ENCODE measurements around the gene SUFU. TPM values are rescaled to one million over a fixed set of nuclear protein-coding genes. Genes with fewer than 3 reads are reported as not detected.

The SUFU gene
- total RNA-seq, 1 donor from 2014 or later: 19.9 TPM

GRCh38 chr10:102630663-102631062 is 126.9 kb downstream of the SUFU start:
- no peaks in the 10 kb centered on the region for H3K36me3 Mint-ChIP-seq (ENCODE audit: unreplicated experiment)
- H3K27ac Mint-ChIP-seq (ENCODE audit: unreplicated experiment): no peak overlapping the region

GRCh38 chr10:102631525-102632393 is 128.0 kb downstream of the SUFU start:
- Mint-ChIP-seq H3K4me1 (ENCODE audit: low read depth, unreplicated experiment) (peaks cover 25% of the 10 kb centered on the region), H3K9me3 (ENCODE audit: unreplicated experiment) (peaks cover 9% of the 10 kb centered on the region), H3K27me3 (ENCODE audit: unreplicated experiment) (peaks cover 12% of the 10 kb centered on the region), H3K4me3 (ENCODE audit: unreplicated experiment) (no peak overlapping the region), H3K36me3 (ENCODE audit: unreplicated experiment) (no peaks in the 10 kb centered on the region), H3K27ac (ENCODE audit: unreplicated experiment) (no peak overlapping the region)
- TF ChIP-seq CTCF (IDR thresholded peaks at IDR 0.05; ENCODE audit: partially characterized antibody, unreplicated experiment): no peak
- no peak for DNase-seq

More at GRCh38 chr10:102630663-102631062, 126.9 kb downstream of the SUFU start:
- H3K4me3 Mint-ChIP-seq (ENCODE audit: unreplicated experiment): peak overlapping the region; percentile 34
- H3K9me3 Mint-ChIP-seq (ENCODE audit: unreplicated experiment): peaks cover 10% of the 10 kb centered on the region
- no peak for DNase-seq
- no peak for TF ChIP-seq CTCF (IDR thresholded peaks at IDR 0.05; ENCODE audit: partially characterized antibody, unreplicated experiment)
- peaks cover 28% of the 10 kb centered on the region for H3K4me1 Mint-ChIP-seq (ENCODE audit: low read depth, unreplicated experiment)
- peaks cover 7% of the 10 kb centered on the region for H3K27me3 Mint-ChIP-seq (ENCODE audit: unreplicated experiment)

- no peak overlapping the region for H3K27ac Mint-ChIP-seq (ENCODE audit: unreplicated experiment)
- H3K4me3 Mint-ChIP-seq (ENCODE audit: unreplicated experiment): no peak overlapping the region
- peaks cover 13% of the 10 kb centered on the region for H3K27me3 Mint-ChIP-seq (ENCODE audit: unreplicated experiment)
- no peak for DNase-seq
- peaks cover 18% of the 10 kb centered on the region for H3K4me1 Mint-ChIP-seq (ENCODE audit: low read depth, unreplicated experiment)
- TF ChIP-seq CTCF (IDR thresholded peaks at IDR 0.05; ENCODE audit: partially characterized antibody, unreplicated experiment): no peak
- H3K9me3 Mint-ChIP-seq (ENCODE audit: unreplicated experiment): peaks cover 12% of the 10 kb centered on the region
- H3K36me3 Mint-ChIP-seq (ENCODE audit: unreplicated experiment): no peaks in the 10 kb centered on the region
Observed at GRCh38 chr10:102632394-102633111, 128.8 kb downstream of the SUFU start.

- no peak for DNase-seq
- no peak for TF ChIP-seq CTCF (IDR thresholded peaks at IDR 0.05; ENCODE audit: partially characterized antibody, unreplicated experiment)
- H3K4me1 Mint-ChIP-seq (ENCODE audit: low read depth, unreplicated experiment): peaks cover 15% of the 10 kb centered on the region
- no peaks in the 10 kb centered on the region for H3K36me3 Mint-ChIP-seq (ENCODE audit: unreplicated experiment)
- peaks cover 12% of the 10 kb centered on the region for H3K9me3 Mint-ChIP-seq (ENCODE audit: unreplicated experiment)
- no peak overlapping the region for H3K27ac Mint-ChIP-seq (ENCODE audit: unreplicated experiment)
- no peak overlapping the region for H3K4me3 Mint-ChIP-seq (ENCODE audit: unreplicated experiment)
- H3K27me3 Mint-ChIP-seq (ENCODE audit: unreplicated experiment): peaks cover 13% of the 10 kb centered on the region
Observed at GRCh38 chr10:102633287-102633686, 129.5 kb downstream of the SUFU start.
